Stimulated activated CD8-positive, alpha-beta memory T cell treated with anti-CD3 and anti-CD28 coated beads, Interleukin-4, amount 100 ng/mL, for 48 hours (primary cell): ENCODE results near the gene LILRB3.
"Not testable (repeated sequence)": the region's sequence is repeated elsewhere in the genome, so short reads cannot be mapped to it uniquely, and the experiment has no call there.

Source experiments
- DNase-seq: peaks from one replicate; pipeline ENCODE4 v3.0.0-alpha.2; 2020

The LILRB3 gene

DNA sequence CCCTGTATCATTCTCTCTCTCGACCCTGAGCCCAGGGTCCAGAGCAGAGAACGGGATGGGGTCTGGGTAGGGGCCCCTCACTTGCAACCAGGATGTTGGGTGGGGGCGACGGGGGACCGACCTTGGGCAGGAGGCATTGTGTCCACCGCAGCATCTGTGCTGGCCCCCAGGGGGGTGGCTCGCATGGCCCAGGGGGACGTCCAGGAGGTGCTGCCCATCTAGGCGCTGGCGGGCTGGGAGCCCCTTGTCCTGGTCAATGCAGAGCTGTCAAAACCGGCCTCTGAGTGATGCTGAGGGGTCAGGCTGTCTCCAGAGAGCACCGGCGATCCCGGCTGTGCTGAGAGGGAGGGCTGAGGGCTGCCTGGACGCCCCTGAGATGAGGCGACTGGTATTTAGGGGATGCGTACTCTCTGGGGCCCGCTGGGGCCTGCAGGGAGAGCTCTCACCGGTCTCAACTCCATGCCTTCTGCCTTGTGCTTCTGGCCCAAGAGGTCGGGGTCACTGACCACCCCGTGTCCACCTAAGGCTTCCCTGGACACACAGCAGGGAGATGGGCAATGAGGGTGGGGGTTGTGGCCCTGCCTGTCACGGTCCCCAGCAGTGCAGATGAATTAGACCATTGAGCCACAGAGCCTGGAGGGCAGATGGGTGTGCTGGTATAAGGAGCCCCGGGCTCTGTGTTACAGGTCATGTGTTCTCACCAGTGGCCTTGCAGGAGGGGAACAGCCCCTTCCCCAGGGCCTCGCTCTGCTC, 13.6 kb downstream of the LILRB3 start:
- DNase-seq: peak; percentile 62

DNA sequence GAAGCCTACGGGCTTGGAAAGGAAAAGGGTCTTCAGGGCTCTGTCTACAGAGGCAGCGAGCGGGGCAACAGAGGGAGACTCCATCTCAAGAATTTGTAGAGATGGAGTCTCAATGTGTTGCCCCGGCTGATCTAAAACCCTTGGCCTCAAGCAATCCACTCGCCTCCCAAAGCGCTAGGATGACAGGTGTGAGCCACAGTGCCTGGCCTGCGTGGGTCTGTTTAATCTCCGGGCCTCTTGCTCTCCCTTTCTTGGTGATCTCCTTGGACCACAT, 14.1 kb downstream of the LILRB3 start:
- no peak for DNase-seq

DNA sequence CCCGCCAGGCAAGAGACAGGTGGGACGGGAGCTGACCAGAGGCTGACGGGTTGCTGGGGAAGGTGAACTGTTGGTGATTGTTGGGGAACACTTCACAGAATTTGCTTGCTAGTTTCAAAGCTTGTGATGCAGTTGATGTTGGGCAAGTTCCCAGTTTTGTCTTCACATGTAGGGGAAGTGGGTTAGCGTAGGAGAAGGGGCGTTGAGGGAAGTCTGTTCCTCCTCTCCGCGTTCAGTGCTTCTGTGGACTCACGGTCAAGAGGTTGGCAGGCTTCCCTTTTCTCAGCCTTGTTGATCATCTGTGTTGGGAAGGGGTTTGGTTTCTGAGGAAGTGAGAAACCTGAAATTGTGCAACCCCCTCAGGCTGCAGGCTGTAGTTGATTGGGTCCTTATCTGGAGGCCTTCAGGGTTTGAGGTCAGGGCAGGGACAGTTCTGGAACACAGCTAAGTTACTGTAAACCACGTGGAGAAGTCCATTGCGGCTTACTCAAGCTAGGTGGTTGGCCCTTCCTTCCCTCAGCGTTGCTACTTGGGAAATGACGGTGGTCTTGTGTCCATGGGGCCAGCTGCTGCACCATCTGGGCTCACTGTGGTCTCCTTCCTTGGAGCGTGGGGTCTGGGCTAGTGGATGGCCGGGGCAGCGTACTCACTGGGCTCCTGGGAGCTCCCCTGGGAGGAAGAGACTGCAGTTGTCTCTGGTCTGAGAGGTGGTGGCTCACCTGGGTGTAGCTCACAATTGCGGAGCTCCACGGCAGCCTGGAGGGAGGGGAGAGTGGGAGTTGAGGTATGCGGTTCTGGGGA, 14.6 kb downstream of the LILRB3 start:
- peak; percentile 74 for DNase-seq

DNA sequence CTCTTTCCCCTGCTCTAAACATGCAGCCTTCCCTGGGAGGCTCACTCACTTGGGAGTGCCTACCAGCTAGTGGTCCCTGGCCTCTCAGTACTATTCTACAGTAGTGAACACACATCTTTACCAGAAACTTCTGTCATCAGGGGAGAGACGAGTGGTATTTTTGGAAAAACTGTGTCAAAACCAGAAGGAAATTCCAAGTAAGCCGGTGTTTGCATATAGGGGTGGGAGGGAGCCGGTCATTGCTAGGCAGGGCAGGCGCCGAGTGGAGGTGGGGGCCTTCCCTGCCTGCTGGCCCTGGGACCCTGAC, 15.2 kb downstream of the LILRB3 start:
- DNase-seq: no peak

DNA sequence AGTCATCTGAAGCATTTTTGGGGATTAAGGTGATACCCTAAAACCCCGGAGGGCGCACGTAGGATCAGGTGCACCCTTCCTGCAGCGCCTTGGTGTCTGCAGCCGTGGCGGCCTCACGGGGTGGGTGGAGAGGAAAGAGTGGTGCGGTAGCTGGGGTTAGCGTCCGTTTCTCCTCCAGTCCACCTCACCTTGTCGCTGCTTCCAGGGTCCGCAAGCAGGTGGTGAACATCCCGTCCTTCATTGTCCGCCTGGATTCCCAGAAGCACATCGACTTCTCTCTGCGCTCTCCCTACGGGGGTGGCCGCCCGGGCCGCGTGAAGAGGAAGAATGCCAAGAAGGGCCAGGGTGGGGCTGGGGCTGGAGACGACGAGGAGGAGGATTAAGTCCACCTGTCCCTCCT, 15.6 kb downstream of the LILRB3 start:
- DNase-seq: not testable (repeated sequence)

DNA sequence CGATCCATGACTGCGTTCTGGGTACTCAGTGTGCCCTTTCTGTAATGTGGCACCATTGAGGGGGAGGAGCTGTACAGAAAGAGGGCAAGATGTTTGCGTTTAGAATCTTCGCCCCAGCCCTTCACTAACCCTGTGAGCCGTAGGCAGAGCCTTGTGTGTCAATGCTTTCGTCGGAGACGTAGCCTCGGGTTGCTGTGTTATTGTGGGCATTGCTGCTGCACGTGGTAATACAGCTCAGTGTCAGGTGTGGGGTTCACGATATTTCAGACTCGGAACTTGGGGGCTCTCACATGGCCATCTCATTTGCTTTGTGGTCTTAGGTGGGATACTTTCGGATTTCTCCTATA, 16.0 kb downstream of the LILRB3 start:
- no peak for DNase-seq

DNA sequence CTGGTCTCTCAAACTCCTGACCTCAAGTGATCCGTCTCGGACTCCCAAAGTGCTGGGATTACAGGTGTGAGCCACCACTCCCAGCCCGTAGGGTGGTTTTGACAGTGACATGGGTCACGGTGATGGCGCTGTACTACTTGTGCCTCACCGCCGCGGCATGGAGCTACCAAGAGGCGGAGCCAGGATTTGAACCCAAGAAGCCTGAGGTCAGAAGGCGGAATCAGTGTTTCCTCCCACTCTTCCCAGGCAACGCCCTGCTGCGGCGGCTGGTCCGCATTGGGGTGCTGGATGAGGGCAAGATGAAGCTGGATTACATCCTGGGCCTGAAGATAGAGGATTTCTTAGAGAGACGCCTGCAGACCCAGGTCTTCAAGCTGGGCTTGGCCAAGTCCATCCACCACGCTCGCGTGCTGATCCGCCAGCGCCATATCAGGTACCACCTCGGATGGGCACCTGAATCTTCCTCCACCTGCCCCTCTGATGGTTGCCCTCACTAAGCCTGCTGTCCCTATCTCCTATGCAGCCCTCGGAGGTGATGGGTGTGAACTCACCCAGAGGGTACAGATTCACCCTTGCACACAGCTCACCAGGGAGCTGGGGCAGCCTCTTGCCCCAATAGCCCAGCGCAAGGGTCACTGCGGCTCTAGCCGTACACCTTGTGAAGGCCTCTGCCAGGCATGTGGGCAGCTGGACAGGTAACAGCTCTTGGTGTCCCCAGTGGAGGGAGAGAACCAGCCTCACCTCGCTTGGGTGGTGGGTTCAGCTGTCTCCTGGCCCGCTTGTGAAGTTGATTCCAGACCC, 16.6 kb downstream of the LILRB3 start:
- no peak for DNase-seq

DNA sequence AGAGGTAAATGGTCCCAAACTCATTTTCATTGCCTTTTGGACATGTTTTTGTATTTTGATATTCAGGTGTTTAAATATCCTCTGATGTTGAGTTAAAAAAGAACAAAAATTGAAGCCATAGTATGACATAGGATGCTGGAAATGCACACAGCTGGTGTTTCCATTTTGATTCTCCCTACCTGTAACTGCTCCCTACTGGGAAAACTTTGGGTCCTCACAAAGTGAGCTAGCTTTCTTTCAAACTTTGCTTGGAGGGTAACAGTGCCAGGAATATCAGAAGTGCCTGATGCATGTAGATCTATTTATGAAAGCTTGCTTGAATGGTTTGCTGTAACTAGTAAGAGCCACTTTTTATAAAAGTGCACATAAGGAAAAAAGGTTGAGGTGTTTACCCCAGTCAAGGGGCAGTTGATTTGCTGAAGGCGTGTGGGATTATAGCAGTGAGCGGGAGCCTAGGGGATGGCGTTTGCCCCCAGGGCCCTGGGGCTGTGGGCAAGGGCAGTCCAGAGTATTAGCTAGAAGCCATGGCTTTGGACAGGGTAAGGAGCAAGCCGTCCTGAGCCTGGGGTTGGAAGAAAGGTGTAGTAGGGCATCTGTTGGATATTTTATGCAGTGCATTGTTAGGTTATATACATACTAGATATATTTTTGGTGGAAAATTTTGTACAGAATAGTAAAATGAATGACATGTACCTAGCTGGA, 17.9 kb downstream of the LILRB3 start:
- no peak for DNase-seq

DNA sequence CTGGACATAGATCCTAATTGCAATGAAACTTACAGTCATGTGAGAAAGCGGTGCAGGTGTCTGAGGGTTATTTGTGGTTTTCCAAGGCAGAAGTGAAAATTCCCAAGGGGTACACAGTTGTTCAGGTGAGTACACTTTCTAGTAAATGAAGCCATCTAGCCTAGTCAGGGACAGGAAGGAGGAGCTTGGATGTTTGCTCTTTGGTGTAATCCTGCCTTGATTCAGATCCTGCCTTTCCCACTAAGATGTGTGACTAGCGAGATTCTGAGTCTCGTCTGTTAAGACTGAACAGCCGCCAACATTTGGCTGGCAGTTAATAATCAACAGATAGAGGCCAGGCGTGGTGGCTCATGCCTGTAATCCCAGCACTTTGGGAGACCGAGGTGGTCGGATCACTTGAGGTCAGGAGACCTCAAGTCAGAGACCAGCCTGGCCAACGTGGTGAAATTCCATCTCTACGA, 19.6 kb downstream of the LILRB3 start:
- DNase-seq: no peak

DNA sequence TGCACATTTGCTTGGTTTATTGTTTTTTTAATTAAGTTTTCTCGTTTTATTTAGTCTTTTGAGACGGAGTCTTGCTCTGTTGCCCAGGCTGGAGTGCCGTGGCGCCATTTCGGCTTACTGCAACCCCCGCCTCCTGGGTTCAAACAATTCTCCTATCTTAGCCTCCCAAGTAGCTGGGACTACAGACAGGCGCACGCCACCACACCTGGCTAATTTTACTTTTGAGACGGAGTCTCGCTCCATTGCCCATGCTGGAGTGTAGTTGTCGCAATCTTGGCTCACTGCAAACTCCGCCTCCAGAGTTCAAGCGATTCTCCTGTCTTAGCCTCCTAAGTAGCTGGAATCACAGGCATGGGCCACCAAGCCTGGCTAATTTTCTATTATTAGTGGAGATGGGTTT, 20.8 kb downstream of the LILRB3 start:
- DNase-seq: no peak

DNA sequence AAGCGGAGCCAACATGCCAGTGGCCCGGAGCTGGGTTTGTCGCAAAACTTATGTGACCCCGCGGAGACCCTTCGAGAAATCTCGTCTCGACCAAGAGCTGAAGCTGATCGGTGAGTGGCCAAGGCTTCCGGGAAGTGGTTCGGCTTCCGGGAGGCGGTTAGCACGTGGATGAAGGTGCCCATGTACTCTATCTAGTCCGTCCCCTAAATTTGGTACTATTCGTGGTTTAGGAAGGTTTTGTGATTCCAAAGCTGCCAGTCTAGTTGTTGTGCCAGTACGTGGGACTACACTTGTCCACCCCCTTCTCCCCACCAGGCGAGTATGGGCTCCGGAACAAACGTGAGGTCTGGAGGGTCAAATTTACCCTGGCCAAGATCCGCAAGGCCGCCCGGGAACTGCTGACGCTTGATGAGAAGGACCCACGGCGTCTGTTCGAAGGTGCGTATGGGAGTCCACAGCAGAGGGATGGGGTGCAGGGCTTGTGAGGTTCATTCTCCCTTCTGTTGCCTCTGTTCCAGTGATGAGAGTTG, 21.6 kb downstream of the LILRB3 start:
- peak; percentile 50 for DNase-seq

DNA sequence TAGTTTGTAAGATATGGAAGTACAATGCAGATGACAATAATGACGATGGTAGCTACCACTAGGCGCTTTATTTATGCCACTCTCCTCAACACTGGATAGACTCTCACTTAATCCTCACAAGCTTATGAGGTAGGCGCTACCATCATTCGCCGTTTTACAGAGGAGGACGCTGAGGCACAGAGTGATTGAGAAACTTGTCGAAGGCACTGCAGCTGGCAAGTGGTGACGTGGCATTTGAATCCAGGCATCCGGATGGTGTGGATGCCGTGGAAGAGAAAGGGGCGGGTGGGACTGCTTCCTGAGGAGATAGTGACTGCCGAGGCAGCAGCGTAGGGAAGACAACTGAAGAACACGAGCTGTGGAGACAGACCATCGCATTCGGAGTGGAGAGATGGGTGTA, 23.4 kb downstream of the LILRB3 start:
- DNase-seq: no peak

DNA sequence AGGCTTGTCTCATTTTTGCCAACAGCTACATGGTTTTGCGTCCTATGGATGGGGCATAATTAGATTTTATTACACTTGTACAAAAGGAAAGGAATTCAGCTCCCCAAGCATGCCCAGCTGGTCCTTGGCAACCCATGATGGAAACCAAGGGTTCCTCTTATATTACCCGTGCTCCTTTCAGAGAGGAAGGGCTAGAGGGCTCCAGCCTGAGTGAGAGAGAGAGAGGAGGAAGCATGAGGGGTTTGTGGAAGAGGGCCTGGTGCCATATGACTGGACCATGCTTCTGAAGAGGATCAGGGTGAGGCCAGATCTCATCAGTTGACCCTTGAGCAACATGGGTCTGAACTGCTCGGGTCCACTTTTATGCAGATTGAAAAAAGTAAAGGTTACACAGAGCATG, 25.7 kb downstream of the LILRB3 start:
- DNase-seq: no peak

DNA sequence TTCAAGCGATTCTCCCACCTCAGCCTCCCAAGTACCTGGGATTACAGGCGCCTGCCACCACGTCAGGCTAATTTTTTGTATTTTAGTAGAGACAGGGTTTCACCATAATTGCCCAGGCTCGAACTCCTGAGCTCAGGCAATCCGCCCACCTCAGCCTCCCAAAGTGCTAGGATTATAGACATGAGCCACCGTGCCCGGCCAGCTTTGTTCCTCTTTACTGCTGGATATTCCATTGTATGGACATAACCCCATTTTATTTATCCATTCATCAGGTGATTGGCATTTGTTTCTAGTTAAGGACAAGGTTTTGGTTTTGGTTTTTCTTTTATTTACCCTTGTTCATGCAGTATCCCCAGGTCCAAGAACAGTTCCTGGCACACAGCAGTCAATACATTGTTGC, 26.3 kb downstream of the LILRB3 start:
- DNase-seq: no peak

DNA sequence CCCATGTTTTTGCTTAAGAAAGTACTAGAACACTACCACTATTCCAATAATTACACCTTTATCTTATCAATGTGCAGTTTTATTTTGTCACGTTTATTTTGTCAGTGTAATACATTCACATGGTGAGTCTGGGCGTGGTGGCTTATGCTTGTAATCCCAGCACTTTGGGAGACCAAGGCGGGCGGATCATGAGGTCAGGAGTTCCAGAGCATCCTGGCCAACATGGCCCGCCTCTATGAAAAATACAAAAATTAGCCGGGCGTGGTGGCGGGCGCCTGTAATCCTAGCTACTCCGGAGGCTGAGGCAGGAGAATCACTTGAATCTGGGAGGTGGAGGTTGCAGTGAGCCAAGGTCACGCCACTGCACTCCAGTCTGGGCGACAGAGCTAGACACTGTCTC, 28.3 kb downstream of the LILRB3 start:
- not testable (repeated sequence) for DNase-seq

DNA sequence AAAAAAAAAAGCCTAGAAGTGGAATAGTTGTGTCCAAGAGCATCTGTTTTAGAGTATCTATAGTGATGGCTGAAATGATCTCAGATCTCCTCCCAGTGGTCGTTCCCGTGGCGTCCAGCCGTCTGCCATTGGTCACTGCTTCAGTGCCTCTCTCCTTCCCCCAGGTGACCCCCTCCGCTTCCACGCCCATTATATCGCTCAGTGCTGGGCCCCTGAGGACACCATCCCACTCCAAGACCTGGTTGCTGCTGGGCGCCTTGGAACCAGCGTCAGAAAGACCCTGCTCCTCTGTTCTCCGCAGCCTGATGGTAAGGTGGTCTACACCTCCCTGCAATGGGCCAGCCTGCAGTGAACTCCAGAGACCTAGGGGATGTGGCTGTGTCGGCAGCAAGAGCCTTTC, 29.8 kb downstream of the LILRB3 start:
- no peak for DNase-seq

DNA sequence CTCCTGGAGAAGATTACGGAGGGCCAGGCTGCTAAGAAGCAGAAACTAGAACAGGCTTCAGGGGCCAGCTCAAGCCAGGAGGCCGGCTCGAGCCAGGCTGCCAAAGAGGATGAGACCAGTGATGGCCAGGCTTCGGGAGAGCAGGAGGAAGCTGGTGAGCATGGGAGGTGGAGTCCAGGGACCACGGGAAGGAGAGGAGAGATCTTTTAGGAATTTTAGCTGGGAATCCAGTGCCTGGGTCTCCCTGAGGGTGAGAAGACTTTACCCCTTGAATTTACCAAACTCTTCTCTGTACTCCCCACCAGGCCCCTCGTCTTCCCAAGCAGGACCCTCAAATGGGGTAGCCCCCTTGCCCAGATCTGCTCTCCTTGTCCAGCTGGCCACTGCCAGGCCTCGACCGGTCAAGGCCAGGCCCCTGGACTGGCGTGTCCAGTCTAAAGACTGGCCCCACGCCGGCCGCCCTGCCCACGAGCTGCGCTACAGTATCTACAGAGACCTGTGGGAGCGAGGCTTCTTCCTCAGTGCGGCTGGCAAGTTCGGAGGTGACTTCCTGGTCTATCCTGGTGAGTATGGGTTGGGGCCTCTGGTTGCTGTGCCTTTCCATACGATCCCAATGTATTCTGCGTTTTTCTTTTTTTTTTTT, 30.9 kb downstream of the LILRB3 start:
- no peak for DNase-seq

DNA sequence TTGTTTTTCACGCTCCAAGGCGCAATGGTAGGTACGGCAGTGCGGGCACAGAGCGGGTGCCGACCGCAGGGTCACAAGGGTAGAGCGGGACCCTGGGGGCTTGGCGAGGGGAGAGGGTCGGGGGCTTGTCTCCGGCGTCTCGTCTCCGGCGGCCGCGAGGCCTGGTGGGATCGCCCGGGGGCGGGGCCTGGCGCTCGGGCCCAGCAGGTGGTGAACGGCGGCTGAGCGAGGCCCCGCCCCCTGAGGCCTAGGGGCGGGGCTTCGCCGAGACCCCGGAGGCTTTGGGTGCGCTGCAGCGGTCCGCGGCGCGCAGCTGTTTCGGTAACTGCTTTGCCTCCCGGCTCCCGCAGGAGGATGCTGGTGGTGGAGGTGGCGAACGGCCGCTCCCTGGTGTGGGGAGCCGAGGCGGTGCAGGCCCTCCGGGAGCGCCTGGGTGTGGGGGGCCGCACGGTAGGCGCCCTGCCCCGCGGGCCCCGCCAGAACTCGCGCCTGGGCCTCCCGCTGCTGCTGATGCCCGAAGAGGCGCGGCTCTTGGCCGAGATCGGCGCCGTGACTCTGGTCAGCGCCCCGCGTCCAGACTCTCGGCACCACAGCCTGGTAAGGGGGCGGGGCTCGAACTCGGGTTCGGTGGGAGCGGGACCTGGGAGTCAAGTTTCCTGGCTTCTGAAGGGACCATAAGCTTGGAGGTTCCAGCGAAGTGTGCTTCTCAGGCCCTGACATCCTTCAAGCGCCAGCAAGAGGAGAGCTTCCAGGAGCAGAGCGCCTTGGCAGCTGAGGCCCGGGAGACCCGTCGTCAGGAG, 31.6 kb downstream of the LILRB3 start, which contains the start of gene TSEN34:
TSEN34 (plus strand) TSS at position 298 of the 800 bp plus-strand sequence; CDS start at position 355, 57 bp downstream.
- DNase-seq: peak; percentile 88

DNA sequence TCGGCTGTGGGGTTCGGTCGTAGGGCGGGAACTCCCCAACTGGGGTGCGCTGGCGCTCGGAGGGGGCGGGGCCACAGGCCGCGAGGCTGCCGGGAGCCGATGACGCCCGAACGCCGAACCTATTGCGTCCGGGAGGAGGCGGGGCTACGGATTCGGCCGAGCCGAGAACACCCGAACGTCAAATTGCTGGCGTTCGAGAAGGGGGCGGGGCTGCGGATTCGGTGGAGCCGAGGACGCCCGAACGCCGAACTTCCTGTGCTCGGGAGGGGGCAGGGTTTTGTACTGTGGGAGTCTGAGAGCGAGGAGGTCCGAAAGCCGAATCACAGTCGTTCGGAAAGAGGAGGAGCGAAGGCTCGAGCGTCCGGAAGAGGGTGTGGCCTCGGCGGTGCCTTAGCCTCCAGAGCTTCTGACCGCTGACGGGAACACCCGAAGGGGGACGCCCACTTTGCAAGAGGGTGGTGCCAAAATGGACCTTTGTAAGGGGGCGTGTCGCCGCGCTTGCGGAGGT, 32.2 kb downstream of the LILRB3 start:
- DNase-seq: peak; percentile 100

DNA sequence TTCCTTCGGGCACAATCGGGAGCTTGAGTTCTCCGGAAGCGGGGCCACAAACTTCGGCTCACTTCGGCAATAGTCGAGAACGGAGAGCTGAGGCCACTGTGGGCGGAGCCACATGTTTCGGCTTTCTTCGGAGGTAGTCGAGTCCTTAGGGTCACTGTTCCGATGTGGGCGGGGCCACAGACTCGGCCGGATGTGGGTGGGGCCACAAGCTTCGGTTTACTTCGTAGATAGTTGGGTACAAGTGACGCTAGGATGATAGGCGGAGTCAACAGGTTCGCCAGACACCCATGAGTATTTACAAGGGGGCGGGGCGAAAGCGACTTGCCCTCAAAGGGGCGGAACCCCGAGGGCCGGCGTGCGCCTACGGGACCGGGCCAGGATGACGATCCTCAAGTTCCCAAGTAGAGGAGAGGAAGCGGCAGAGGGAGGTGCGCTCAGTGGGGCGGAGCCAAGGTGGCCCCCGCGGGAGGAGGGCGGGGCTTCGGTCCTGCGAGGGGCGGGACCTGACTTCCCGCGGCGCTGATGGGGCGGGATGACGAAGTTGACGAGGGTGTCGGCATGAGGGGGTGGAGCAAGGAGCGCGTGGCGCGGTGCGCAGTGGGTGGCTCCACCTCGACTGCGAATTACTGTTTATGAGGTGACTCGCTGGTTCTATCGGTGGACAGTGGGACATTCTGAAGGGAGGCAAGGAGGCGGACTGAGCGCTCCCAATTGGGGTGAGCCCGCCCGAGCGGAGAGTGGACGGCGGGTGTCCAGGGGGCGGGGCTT, 32.9 kb downstream of the LILRB3 start:
- peak; percentile 100 for DNase-seq
